HG03571 (cell line): Measurements from ENCODE around the gene LY6G5C.
A peak's percentile ranks its signal among the peaks of the same experiment; 100 is the strongest.
"Not testable (repeated sequence)": the region's sequence is repeated elsewhere in the genome, so short reads cannot be mapped to it uniquely, and the experiment has no call there.

ENCODE experiments used
- ATAC-seq: cut with Tn5 transposase; IDR thresholded peaks from one replicate; pipeline ENCODE4 v1.9.1; 2021; ENCODE audit not compliant: unreplicated experiment

LY6G5C gene

GRCh38 chr6:31715022-31715958 lies 34.4 kb upstream of the LY6G5C start, which contains the start of gene LY6G6D:
Gene LY6G6D (plus strand): TSS chr6:31715348. CDS start chr6:31715356, 8 bp downstream.
- ATAC-seq: no peak

- no peak for ATAC-seq
Measured at GRCh38 chr6:31713991-31714684, 33.3 kb upstream of the LY6G5C start.

GRCh38 chr6:31713465-31713864 lies 32.6 kb upstream of the LY6G5C start:
- no peak for ATAC-seq

- ATAC-seq: no peak
Measured at GRCh38 chr6:31712296-31712695, 31.4 kb upstream of the LY6G5C start.

- no peak for ATAC-seq
Measured at GRCh38 chr6:31711233-31711632, 30.4 kb upstream of the LY6G5C start.

- ATAC-seq: no peak
Measured at GRCh38 chr6:31710523-31711219, 29.8 kb upstream of the LY6G5C start.

GRCh38 chr6:31709157-31709556 lies 28.3 kb upstream of the LY6G5C start:
- not testable (repeated sequence) for ATAC-seq

- no peak for ATAC-seq
Measured at GRCh38 chr6:31708224-31708623, 27.4 kb upstream of the LY6G5C start.

- ATAC-seq: no peak
Measured at GRCh38 chr6:31707701-31708100, 26.8 kb upstream of the LY6G5C start.

- no peak for ATAC-seq
Measured at GRCh38 chr6:31706599-31706998, 25.7 kb upstream of the LY6G5C start, which contains the start of gene LY6G6F. Gene LY6G6F (plus strand): TSS chr6:31706866. CDS start chr6:31706907, 41 bp downstream.

GRCh38 chr6:31705931-31706330 lies 25.1 kb upstream of the LY6G5C start:
- ATAC-seq: no peak

GRCh38 chr6:31702819-31703716 lies 22.2 kb upstream of the LY6G5C start, which contains the start of gene ABHD16A:
Gene ABHD16A (minus strand): TSS chr6:31703324. CDS start chr6:31703281, 43 bp downstream.
- ATAC-seq: peak; percentile 86

- ATAC-seq: no peak
Measured at GRCh38 chr6:31702405-31702818, 21.5 kb upstream of the LY6G5C start.

- ATAC-seq: no peak
Measured at GRCh38 chr6:31701666-31702404, 21.0 kb upstream of the LY6G5C start.

GRCh38 chr6:31700740-31701401 lies 20.0 kb upstream of the LY6G5C start:
- no peak for ATAC-seq

- ATAC-seq: no peak
Measured at GRCh38 chr6:31697555-31697954, 16.7 kb upstream of the LY6G5C start.

- no peak for ATAC-seq
Measured at GRCh38 chr6:31693535-31693934, 12.7 kb upstream of the LY6G5C start.

GRCh38 chr6:31692886-31693285 lies 12.0 kb upstream of the LY6G5C start:
- ATAC-seq: no peak

GRCh38 chr6:31692353-31692752 lies 11.5 kb upstream of the LY6G5C start:
- ATAC-seq: no peak
